Neural cell (in vitro differentiated cells): ENCODE data around the gene PEA15. TPM values are rescaled to one million over a fixed set of nuclear protein-coding genes. Genes with fewer than 3 reads are reported as not detected.

Source experiments
- H2AFZ ChIP-seq: fragments of 200-600, 300-800 bp; sonication (generic), shearing (Covaris generic); 2 replicates; pipeline ENCODE4 v1.6.0; 2014; ENCODE audit warnings: low read depth, mild to moderate bottlenecking, antibody characterized with exemption, low read length, moderate library complexity
- H3F3A ChIP-seq: fragments of 200-600 bp; shearing (Covaris generic); 2 replicates; pipeline ENCODE4 v1.6.1; 2016; ENCODE audit warnings: mild to moderate bottlenecking, moderate library complexity, mixed read lengths, antibody characterized with exemption, low read length; ENCODE audit not compliant: insufficient read depth, poor library complexity, severe bottlenecking
- H3K27ac ChIP-seq: fragments of 200-600, 300-800 bp; sonication (generic), shearing (Covaris generic); 2 replicates; pipeline ENCODE4 v1.5.1; 2014; ENCODE audit warnings: mild to moderate bottlenecking, low read length, moderate library complexity
- H3K27me3 ChIP-seq: fragments of 300-800, 200-600 bp; sonication (generic), shearing (Covaris generic); 2 replicates; pipeline ENCODE4 v1.6.0; 2014; ENCODE audit warnings: mild to moderate bottlenecking, low read depth, low read length, moderate library complexity; ENCODE audit not compliant: insufficient read depth
- H3K36me3 ChIP-seq: fragments of 300-800, 200-600 bp; sonication (generic), shearing (Covaris generic); 2 replicates; pipeline ENCODE4 v1.5.1; 2014; ENCODE audit warnings: mild to moderate bottlenecking, antibody characterized with exemption, low read length, moderate library complexity; ENCODE audit not compliant: insufficient read depth
- H3K4me2 ChIP-seq: fragments of 300-800, 200-600 bp; sonication (generic), shearing (Covaris generic); 2 replicates; pipeline ENCODE4 v1.6.0; 2014; ENCODE audit warnings: mild to moderate bottlenecking, low read length
- H3K4me3 ChIP-seq: fragments of 300-800, 200-600 bp; sonication (generic), shearing (Covaris generic); 2 replicates; pipeline ENCODE4 v1.5.1; 2014; ENCODE audit warnings: mild to moderate bottlenecking, low read length, moderate library complexity
- H3K79me2 ChIP-seq: fragments of 200-600 bp; shearing (Covaris generic); replicated peaks from 2 replicates; pipeline ENCODE4 v1.6.0; 2014; ENCODE audit warnings: mild to moderate bottlenecking, low read length, moderate library complexity; ENCODE audit not compliant: insufficient read depth
- H3K9ac ChIP-seq: fragments of 300-800, 200-600 bp; sonication (generic), shearing (Covaris generic); 2 replicates; pipeline ENCODE4 v1.6.1; 2016; ENCODE audit warnings: mild to moderate bottlenecking, low read length, mixed read lengths
- H3K9me2 ChIP-seq: fragments of 200-600 bp; shearing (Covaris generic); 2 replicates; pipeline ENCODE4 v1.6.1; 2016; ENCODE audit warnings: mild to moderate bottlenecking, low read length, mixed read lengths; ENCODE audit not compliant: insufficient read depth
- H3K9me3 ChIP-seq: fragments of 200-600, 300-800 bp; sonication (generic), shearing (Covaris generic); 2 replicates; pipeline ENCODE4 v1.6.1; 2016; ENCODE audit warnings: mild to moderate bottlenecking, mixed run types, low read length, moderate library complexity, mixed read lengths
- H4K20me1 ChIP-seq: fragments of 200-600 bp; shearing (Covaris generic); 2 replicates; pipeline ENCODE4 v1.6.1; 2016; ENCODE audit warnings: mild to moderate bottlenecking, mixed run types; ENCODE audit not compliant: insufficient read depth
- EP300 ChIP-seq: fragments of 450-650 bp; conservative IDR thresholded peaks from 2 replicates; pipeline ENCODE4 v1.6.1; 2014; ENCODE audit warnings: antibody characterized with exemption, mild to moderate bottlenecking, moderate library complexity; ENCODE audit not compliant: poor library complexity, severe bottlenecking
- EZH2 ChIP-seq: fragments of 200-600, 300-800 bp; shearing (Covaris generic), sonication (generic); IDR thresholded peaks from 2 replicates; pipeline ENCODE4 v1.6.1; 2014; ENCODE audit warnings: antibody characterized with exemption, low read length, borderline replicate concordance, mild to moderate bottlenecking; ENCODE audit not compliant: insufficient read depth, poor library complexity, severe bottlenecking
- MXI1 ChIP-seq: fragments of 450-650 bp; conservative IDR thresholded peaks from 2 replicates; pipeline ENCODE4 v1.6.1; 2014; ENCODE audit warnings: antibody characterized with exemption, mild to moderate bottlenecking; ENCODE audit not compliant: poor library complexity, severe bottlenecking
- POLR2AphosphoS5 ChIP-seq: IDR thresholded peaks from 2 replicates; pipeline ENCODE4 v1.6.1; 2012
- RAD21 ChIP-seq: fragments of 450-650 bp; conservative IDR thresholded peaks from 2 replicates; pipeline ENCODE4 v1.6.1; 2014; ENCODE audit warnings: antibody characterized with exemption, mild to moderate bottlenecking, moderate library complexity
- SMC3 ChIP-seq: fragments of 450-650 bp; conservative IDR thresholded peaks from 2 replicates; pipeline ENCODE4 v1.6.1; 2014; ENCODE audit warnings: antibody characterized with exemption, mild to moderate bottlenecking, moderate library complexity; ENCODE audit not compliant: poor library complexity
- TAF1 ChIP-seq: IDR thresholded peaks from 2 replicates; pipeline ENCODE4 v1.6.1; 2012; ENCODE audit warnings: low read depth
- polyA plus RNA-seq: library from polyadenylated mRNA; depleted of rRNA; stranded (reverse); fragments of >200 nt; gene quantifications from 2 replicates; pipeline ENCODE4 v1.2.3, GENCODE V29; 2014
- TF ChIP-seq, protein P1 (sequence below): fragments of 450-650 bp; IDR thresholded peaks from 2 replicates; pipeline ENCODE4 v1.5.1; 2014; ENCODE audit warnings: antibody characterized with exemption, mild to moderate bottlenecking, moderate library complexity; ENCODE audit not compliant: poor library complexity, severe bottlenecking
- TF ChIP-seq, protein P2 (sequence below): IDR thresholded peaks from 2 replicates; pipeline ENCODE4 v1.6.1; 2012; ENCODE audit warnings: borderline replicate concordance

The PEA15 gene
- polyA plus RNA-seq, 1 donor from 2014 or later: 46.4 TPM

DNA sequence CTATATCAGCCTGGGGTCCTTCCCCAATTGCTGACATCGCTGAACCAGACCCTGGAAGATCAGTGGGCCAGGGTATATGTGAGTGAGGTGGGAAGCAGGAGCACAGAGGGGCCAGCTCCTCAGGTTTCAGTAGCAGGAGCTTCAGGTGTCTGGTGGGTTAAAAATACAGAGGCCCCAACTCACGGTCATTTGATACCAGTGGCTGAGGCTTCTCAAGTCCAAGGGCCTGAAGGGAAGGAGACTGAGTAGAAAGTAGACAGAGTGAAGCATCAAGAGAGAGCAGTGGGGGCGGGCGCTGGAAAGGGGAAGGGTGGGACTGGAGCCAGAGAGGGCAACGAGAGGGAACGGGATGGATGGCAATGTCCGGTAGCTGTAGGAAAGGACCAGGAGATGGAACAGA lies 16.8 kb upstream of the PEA15 start:
- Histone ChIP-seq H3K4me3 (no peak overlapping the region), H3K27me3 (no peaks in the 10 kb centered on the region), H3K9me3 (no peaks in the 10 kb centered on the region), H3F3A (no peaks in the 10 kb centered on the region), H3K27ac (no peak overlapping the region), H3K36me3 (no peaks in the 10 kb centered on the region), H3K9ac (no peak overlapping the region), H4K20me1 (no peaks in the 10 kb centered on the region), H3K9me2 (no peaks in the 10 kb centered on the region), H3K79me2 (no peaks in the 10 kb centered on the region), H2AFZ (no peak overlapping the region), H3K4me2 (no peak overlapping the region)
- TF ChIP-seq TAF1: no peak
- TF ChIP-seq, protein P1, sequence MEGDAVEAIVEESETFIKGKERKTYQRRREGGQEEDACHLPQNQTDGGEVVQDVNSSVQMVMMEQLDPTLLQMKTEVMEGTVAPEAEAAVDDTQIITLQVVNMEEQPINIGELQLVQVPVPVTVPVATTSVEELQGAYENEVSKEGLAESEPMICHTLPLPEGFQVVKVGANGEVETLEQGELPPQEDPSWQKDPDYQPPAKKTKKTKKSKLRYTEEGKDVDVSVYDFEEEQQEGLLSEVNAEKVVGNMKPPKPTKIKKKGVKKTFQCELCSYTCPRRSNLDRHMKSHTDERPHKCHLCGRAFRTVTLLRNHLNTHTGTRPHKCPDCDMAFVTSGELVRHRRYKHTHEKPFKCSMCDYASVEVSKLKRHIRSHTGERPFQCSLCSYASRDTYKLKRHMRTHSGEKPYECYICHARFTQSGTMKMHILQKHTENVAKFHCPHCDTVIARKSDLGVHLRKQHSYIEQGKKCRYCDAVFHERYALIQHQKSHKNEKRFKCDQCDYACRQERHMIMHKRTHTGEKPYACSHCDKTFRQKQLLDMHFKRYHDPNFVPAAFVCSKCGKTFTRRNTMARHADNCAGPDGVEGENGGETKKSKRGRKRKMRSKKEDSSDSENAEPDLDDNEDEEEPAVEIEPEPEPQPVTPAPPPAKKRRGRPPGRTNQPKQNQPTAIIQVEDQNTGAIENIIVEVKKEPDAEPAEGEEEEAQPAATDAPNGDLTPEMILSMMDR: no peak
- no peak for TF ChIP-seq POLR2AphosphoS5
- no peak for TF ChIP-seq RAD21
- no peak for TF ChIP-seq MXI1
- TF ChIP-seq SMC3: no peak
- no peak for TF ChIP-seq EZH2
- no peak for TF ChIP-seq EP300

DNA sequence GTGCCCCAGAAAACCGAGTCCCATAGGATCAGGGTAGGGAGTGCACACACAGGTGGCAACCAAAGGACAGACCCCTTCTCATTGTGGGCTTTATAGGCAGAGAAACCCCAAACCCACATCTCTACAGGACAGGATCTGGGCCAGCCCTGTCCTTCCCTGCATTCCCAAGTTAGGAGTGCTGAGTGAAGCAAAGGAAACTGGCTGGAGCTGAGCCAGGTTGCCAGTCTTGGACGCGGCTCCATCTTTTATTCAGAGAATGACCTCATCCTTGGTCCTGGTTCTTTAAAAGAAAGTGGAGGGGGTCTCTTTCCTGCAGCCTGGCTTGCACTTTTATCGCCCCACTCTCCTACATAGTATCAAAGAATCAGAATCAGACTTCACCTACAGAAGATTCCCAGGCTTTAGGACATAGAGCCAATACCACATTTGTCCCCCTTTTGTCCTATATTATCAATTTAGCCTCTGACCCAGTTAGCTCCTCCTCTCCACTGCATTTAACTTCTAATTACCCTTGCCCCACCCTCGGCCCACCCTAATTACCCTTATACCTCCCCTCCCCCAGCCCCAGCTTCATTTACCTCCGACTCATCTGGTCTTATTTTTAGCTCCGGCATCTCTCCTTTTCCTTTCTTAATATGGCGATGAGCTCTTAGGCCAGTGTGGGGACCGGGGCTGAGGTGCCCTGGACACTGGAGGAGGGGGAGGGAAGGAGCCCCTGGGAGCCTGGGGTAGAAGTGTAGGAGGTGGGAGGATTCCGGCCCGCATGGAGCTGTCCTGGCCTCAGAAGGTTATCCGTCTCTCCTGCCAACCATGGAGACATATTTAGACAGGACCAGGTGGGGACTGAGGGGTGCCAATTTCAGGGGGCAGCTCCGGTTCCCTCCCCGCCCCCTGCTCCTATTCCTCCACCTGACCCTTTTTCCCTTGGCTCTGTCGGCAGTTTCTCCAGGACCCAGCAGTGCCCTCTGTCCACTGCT lies 15.2 kb upstream of the PEA15 start, which contains the start of gene CASQ1:
TSS of gene CASQ1 (plus strand) at position 927 of the 977 bp plus-strand sequence. CDS start 177 bp downstream, outside the sequence.
- Histone ChIP-seq H3K9ac (no peak within 1 kb of the TSS), H4K20me1 (no peaks in the 10 kb centered on the region), H3K4me3 (no peak within 1 kb of the TSS), H3K9me2 (no peaks in the 10 kb centered on the region), H3F3A (no peaks in the 10 kb centered on the region), H3K4me2 (no peak within 1 kb of the TSS), H3K36me3 (no peaks in the 10 kb centered on the region), H2AFZ (peak within 1 kb of the TSS; percentile 4), H3K27me3 (no peaks in the 10 kb centered on the region), H3K79me2 (no peaks in the 10 kb centered on the region), H3K9me3 (no peaks in the 10 kb centered on the region), H3K27ac (no peak within 1 kb of the TSS)
- TF ChIP-seq EP300 (no peak), POLR2AphosphoS5 (no peak), EZH2 (no peak), TAF1 (no peak)
- TF ChIP-seq, protein P1: no peak

DNA sequence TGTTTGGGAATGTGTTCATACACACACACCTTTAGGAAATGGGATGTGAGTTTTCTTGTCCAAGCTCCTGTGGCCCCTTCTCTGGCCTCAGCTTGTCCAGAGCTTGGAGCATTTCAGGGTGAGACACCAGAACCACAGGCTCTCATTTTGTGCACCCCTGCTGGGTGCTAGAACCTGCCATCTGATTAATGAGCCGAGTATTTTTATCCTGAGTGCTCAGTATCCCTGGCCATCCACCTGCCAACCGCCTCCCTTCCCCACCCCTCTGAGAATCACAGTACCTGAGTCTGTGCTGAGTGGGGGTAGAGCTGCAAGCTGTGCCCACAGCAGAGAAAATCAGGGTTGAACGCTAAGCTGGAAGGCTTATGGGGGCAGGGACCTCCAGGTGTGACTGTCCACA lies 13.4 kb upstream of the PEA15 start:
- H3K9me2 ChIP-seq: no peaks in the 10 kb centered on the region
- H4K20me1 ChIP-seq: no peaks in the 10 kb centered on the region
- no peaks in the 10 kb centered on the region for H3K27me3 ChIP-seq
- H3K4me2 ChIP-seq: no peak overlapping the region
- no peak overlapping the region for H2AFZ ChIP-seq
- no peak overlapping the region for H3K4me3 ChIP-seq
- H3K9me3 ChIP-seq: no peaks in the 10 kb centered on the region
- TF ChIP-seq EP300: no peak
- no peak for TF ChIP-seq EZH2
- TF ChIP-seq, protein P1: no peak
- TF ChIP-seq, protein P2, sequence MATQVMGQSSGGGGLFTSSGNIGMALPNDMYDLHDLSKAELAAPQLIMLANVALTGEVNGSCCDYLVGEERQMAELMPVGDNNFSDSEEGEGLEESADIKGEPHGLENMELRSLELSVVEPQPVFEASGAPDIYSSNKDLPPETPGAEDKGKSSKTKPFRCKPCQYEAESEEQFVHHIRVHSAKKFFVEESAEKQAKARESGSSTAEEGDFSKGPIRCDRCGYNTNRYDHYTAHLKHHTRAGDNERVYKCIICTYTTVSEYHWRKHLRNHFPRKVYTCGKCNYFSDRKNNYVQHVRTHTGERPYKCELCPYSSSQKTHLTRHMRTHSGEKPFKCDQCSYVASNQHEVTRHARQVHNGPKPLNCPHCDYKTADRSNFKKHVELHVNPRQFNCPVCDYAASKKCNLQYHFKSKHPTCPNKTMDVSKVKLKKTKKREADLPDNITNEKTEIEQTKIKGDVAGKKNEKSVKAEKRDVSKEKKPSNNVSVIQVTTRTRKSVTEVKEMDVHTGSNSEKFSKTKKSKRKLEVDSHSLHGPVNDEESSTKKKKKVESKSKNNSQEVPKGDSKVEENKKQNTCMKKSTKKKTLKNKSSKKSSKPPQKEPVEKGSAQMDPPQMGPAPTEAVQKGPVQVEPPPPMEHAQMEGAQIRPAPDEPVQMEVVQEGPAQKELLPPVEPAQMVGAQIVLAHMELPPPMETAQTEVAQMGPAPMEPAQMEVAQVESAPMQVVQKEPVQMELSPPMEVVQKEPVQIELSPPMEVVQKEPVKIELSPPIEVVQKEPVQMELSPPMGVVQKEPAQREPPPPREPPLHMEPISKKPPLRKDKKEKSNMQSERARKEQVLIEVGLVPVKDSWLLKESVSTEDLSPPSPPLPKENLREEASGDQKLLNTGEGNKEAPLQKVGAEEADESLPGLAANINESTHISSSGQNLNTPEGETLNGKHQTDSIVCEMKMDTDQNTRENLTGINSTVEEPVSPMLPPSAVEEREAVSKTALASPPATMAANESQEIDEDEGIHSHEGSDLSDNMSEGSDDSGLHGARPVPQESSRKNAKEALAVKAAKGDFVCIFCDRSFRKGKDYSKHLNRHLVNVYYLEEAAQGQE: no peak
- no peak for TF ChIP-seq RAD21
- TF ChIP-seq TAF1: no peak
- no peak for TF ChIP-seq POLR2AphosphoS5
- TF ChIP-seq MXI1: no peak
- TF ChIP-seq SMC3: no peak
- no peak overlapping the region for H3K9ac ChIP-seq
- no peaks in the 10 kb centered on the region for H3F3A ChIP-seq
- no peaks in the 10 kb centered on the region for H3K36me3 ChIP-seq
- H3K79me2 ChIP-seq: no peaks in the 10 kb centered on the region
- H3K27ac ChIP-seq: no peak overlapping the region
